GM23338 (cell line): Measurements from ENCODE around the gene COP1. TPM values are rescaled to one million over a fixed set of nuclear protein-coding genes. Genes with fewer than 3 reads are reported as not detected.

Experiments
- ATAC-seq: fragments of 200-7000 bp; cut with Tn5 transposase; 3 replicates; pipeline ENCODE4 v1.9.1; 2020
- DNase-seq: peaks from one replicate; pipeline ENCODE4 v3.0.0-alpha.2; 2015; ENCODE audit warnings: low spot score
- H2AFZ ChIP-seq: fragments of 200-600 bp; sonication (generic); 2 replicates; pipeline ENCODE4 v1.8.0; 2016; ENCODE audit warnings: antibody characterized with exemption, mild to moderate bottlenecking, moderate library complexity
- H3F3A ChIP-seq: fragments of 200-600 bp; sonication (generic); replicated peaks from 2 replicates; pipeline ENCODE4 v1.8.0; 2017; ENCODE audit warnings: antibody characterized with exemption, mixed run types, low read depth
- H3K27ac ChIP-seq: fragments of 200-600 bp; sonication (generic); 2 replicates; pipeline ENCODE4 v1.6.1; 2016; ENCODE audit warnings: low read depth
- H3K27me3 ChIP-seq: fragments of 200-600 bp; sonication (generic); 2 replicates; pipeline ENCODE4 v1.8.0; 2016; ENCODE audit warnings: mild to moderate bottlenecking, mixed run types, moderate library complexity; ENCODE audit not compliant: insufficient read depth
- H3K36me3 ChIP-seq: fragments of 200-600 bp; sonication (generic); 2 replicates; pipeline ENCODE4 v1.8.0; 2016; ENCODE audit warnings: mild to moderate bottlenecking; ENCODE audit not compliant: insufficient read depth
- H3K4me1 ChIP-seq: fragments of 200-600 bp; sonication (generic); 2 replicates; pipeline ENCODE4 v1.8.0; 2016; ENCODE audit warnings: mild to moderate bottlenecking, moderate library complexity; ENCODE audit not compliant: insufficient read depth
- H3K4me2 ChIP-seq: fragments of 200-600 bp; sonication (generic); 2 replicates; pipeline ENCODE4 v1.7.1; 2017; ENCODE audit warnings: mixed run types
- H3K4me3 ChIP-seq: fragments of 200-600 bp; sonication (generic); 2 replicates; pipeline ENCODE4 v1.6.1; 2016; ENCODE audit warnings: mixed run types
- H3K79me2 ChIP-seq: fragments of 200-600 bp; sonication (generic); replicated peaks from 2 replicates; pipeline ENCODE4 v1.8.0; 2017; ENCODE audit warnings: mild to moderate bottlenecking; ENCODE audit not compliant: insufficient read depth
- H3K9me2 ChIP-seq: fragments of 200-600 bp; sonication (generic); 2 replicates; pipeline ENCODE4 v1.8.0; 2017; ENCODE audit not compliant: insufficient read depth
- H4K20me1 ChIP-seq: fragments of 200-600 bp; sonication (generic); replicated peaks from 2 replicates; pipeline ENCODE4 v1.8.0; 2017; ENCODE audit warnings: mild to moderate bottlenecking; ENCODE audit not compliant: insufficient read depth
- H3K27ac Mint-ChIP-seq: 2 replicates; pipeline ENCODE4 v1.8.0; 2020; ENCODE audit warnings: inconsistent platforms, mild to moderate bottlenecking, moderate library complexity, mixed read lengths
- H3K27me3 Mint-ChIP-seq: 3 replicates; pipeline ENCODE4 v1.8.0; 2022; ENCODE audit warnings: low read depth, mild to moderate bottlenecking, moderate library complexity, mixed read lengths, inconsistent platforms; ENCODE audit not compliant: insufficient read depth, poor library complexity
- H3K36me3 Mint-ChIP-seq: 3 replicates; pipeline ENCODE4 v1.8.0; 2021; ENCODE audit warnings: low read depth, mild to moderate bottlenecking, inconsistent platforms, moderate library complexity, mixed read lengths
- H3K4me1 Mint-ChIP-seq: 3 replicates; pipeline ENCODE4 v1.8.0; 2020; ENCODE audit warnings: mild to moderate bottlenecking, inconsistent platforms, mixed read lengths
- H3K4me3 Mint-ChIP-seq: 3 replicates; pipeline ENCODE4 v1.8.0; 2021; ENCODE audit warnings: moderate library complexity, mild to moderate bottlenecking, inconsistent platforms, mixed read lengths
- H3K9me3 Mint-ChIP-seq: 3 replicates; pipeline ENCODE4 v1.8.0; 2020; ENCODE audit warnings: moderate library complexity, mild to moderate bottlenecking, inconsistent platforms, mixed read lengths
- EZH2 ChIP-seq: fragments of 200-600 bp; sonication (generic); IDR thresholded peaks from one replicate; pipeline ENCODE4 v1.8.0; 2017; ENCODE audit warnings: antibody characterized with exemption, mild to moderate bottlenecking, low read depth; ENCODE audit not compliant: unreplicated experiment
- EZH2phosphoT487 ChIP-seq: fragments of 200-600 bp; sonication (generic); IDR thresholded peaks from one replicate; pipeline ENCODE4 v1.8.1; 2018; ENCODE audit warnings: antibody characterized with exemption; ENCODE audit not compliant: unreplicated experiment
- POLR2AphosphoS5 ChIP-seq: IDR thresholded peaks from 2 replicates; pipeline ENCODE4 v1.6.1; 2016; ENCODE audit warnings: antibody characterized with exemption, low read depth
- REST ChIP-seq: IDR thresholded peaks from one replicate; pipeline ENCODE4 v1.6.1; 2018; ENCODE audit warnings: antibody characterized with exemption; ENCODE audit not compliant: unreplicated experiment
- STAT1 ChIP-seq: IDR thresholded peaks from one replicate; pipeline ENCODE4 v1.6.1; 2016; ENCODE audit warnings: antibody characterized with exemption; ENCODE audit not compliant: unreplicated experiment
- ZNF331 ChIP-seq: fragments of 250-450 bp; sonication (Bioruptor Pico); IDR thresholded peaks from 2 replicates; pipeline ENCODE4 v1.5.0; 2020; ENCODE audit warnings: low read depth, mild to moderate bottlenecking, moderate library complexity
- polyA plus RNA-seq: library from polyadenylated mRNA; unstranded; fragments of >200 nt; fragmentation: Nextera tagmentation; extraction: Ambion mirVana; gene quantifications from 2 replicates; pipeline ENCODE4 v1.2.1, GENCODE V29; 2016
- small RNA-seq: library from RNA; depleted of rRNA; stranded (forward); fragments of <200 nt; gene quantifications from one replicate; pipeline ENCODE3, GENCODE V24; 2014; ENCODE audit warnings: low replicate concordance
- total RNA-seq: library from RNA; depleted of rRNA; stranded (reverse); fragments of >200 nt; shearing (Covaris generic); gene quantifications from 2 replicates; pipeline ENCODE4 v1.2.3, GENCODE V29; 2014

Gene COP1
- total and polyA plus RNA-seq, 2 experiments from 2014 or later, result 54.0 to 54.9 TPM

- TF ChIP-seq STAT1 (no peak), ZNF331 (CRISPR knock-in tag) (no peak), REST (no peak), POLR2AphosphoS5 (no peak)
Observed at GRCh38 chr1:175901076-175901836, 305.8 kb downstream of the COP1 start (continued).

GRCh38 chr1:175900171-175900570 is 306.9 kb downstream of the COP1 start:
- no peak for DNase-seq
- Histone ChIP-seq H3K79me2 (no peaks in the 10 kb centered on the region), H3F3A (no peaks in the 10 kb centered on the region), H2AFZ (no peak overlapping the region), H3K4me1 (no peaks in the 10 kb centered on the region), H4K20me1 (peaks cover 21% of the 10 kb centered on the region; the same call in 1 of the 2 replicates), H3K4me2 (no peak overlapping the region), H3K27ac (no peak overlapping the region), H3K27me3 (peaks cover 100% of the 10 kb centered on the region), H3K9me2 (no peaks in the 10 kb centered on the region), H3K36me3 (no peaks in the 10 kb centered on the region), H3K4me3 (no peak overlapping the region)
- Mint-ChIP-seq H3K9me3 (peaks cover 7% of the 10 kb centered on the region), H3K27ac (no peak overlapping the region), H3K4me1 (peaks cover 4% of the 10 kb centered on the region; the same call in 2 of the 3 replicates), H3K4me3 (no peak overlapping the region), H3K27me3 (peaks cover 98% of the 10 kb centered on the region), H3K36me3 (no peaks in the 10 kb centered on the region)
- TF ChIP-seq EZH2, result no peak
- ATAC-seq, result no peak

- Mint-ChIP-seq H3K27me3 (peaks cover 92% of the 10 kb centered on the region), H3K27ac (no peak overlapping the region), H3K4me3 (no peak overlapping the region), H3K4me1 (no peaks in the 10 kb centered on the region), H3K36me3 (no peaks in the 10 kb centered on the region), H3K9me3 (peaks cover 2% of the 10 kb centered on the region; the same call in 2 of the 3 replicates)
- Histone ChIP-seq H3K4me2 (no peak overlapping the region), H3K4me3 (no peak overlapping the region), H3K36me3 (no peaks in the 10 kb centered on the region), H4K20me1 (peaks cover 15% of the 10 kb centered on the region; the same call in 1 of the 2 replicates), H3F3A (no peaks in the 10 kb centered on the region), H3K9me2 (no peaks in the 10 kb centered on the region), H2AFZ (no peak overlapping the region), H3K27ac (no peak overlapping the region), H3K4me1 (no peaks in the 10 kb centered on the region), H3K27me3 (peaks cover 100% of the 10 kb centered on the region), H3K79me2 (no peaks in the 10 kb centered on the region)
- DNase-seq, result no peak
- ATAC-seq, result no peak
- TF ChIP-seq ZNF331 (CRISPR knock-in tag), result no peak
- no peak for TF ChIP-seq EZH2phosphoT487
- no peak for TF ChIP-seq STAT1
- TF ChIP-seq EZH2, result no peak
Observed at GRCh38 chr1:175895966-175896365, 311.1 kb downstream of the COP1 start.

Small RNA genes lying within 50 kb of the gene (small RNA-seq; reads per million reads assigned to genes)
- not detected for gene RF00066
- gene RNU2-12P, result not detected
- 0.67 reads per million, percentile 46 among the genes with 10 or more reads in this experiment for gene RPS29P5
- 0.35 reads per million, percentile 19 among the genes with 10 or more reads in this experiment for gene SCARNA3
